Neutrophil (primary cell): ENCODE data around the gene GLRX2.

Experiments used
- H3K27ac ChIP-seq: fragments of 200-600 bp; sonication (generic); 2 replicates; pipeline ENCODE4 v1.5.1; 2016; ENCODE audit warnings: mild to moderate bottlenecking, moderate library complexity
- H3K27me3 ChIP-seq: fragments of 200-600 bp; sonication (generic); 2 replicates; pipeline ENCODE4 v1.6.0; 2016; ENCODE audit warnings: mild to moderate bottlenecking
- H3K36me3 ChIP-seq: fragments of 200-600 bp; sonication (generic); 2 replicates; pipeline ENCODE4 v1.5.1; 2017
- H3K4me1 ChIP-seq, 2 experiments: fragments of 200-600 bp in 1 of 2; sonication (generic) in 1 of 2; 1 replicate in 1 of 2; 2 replicates in 1 of 2; pipeline versions ENCODE4 v1.5.1 to v1.6.1; 2013 to 2016; ENCODE audit warnings: low read depth in 1 of 2, low read length in 1 of 2, mild to moderate bottlenecking in 1 of 2, moderate library complexity in 1 of 2; ENCODE audit not compliant: control insufficient read depth in 1 of 2, insufficient read depth in 1 of 2
- H3K4me3 ChIP-seq, 2 experiments: fragments of 200-600 bp in 1 of 2; sonication (generic) in 1 of 2; 1 replicate in 1 of 2; 2 replicates in 1 of 2; pipeline ENCODE4 v1.5.1; 2013 to 2016; ENCODE audit warnings: low read depth in 1 of 2, low read length in 1 of 2, mild to moderate bottlenecking in 1 of 2, moderate library complexity in 1 of 2
- H3K9me3 ChIP-seq: fragments of 200-600 bp; sonication (generic); 2 replicates; pipeline ENCODE4 v1.5.1; 2016
- TF ChIP-seq, protein P1 (sequence below): fragments of 200-600 bp; sonication (generic); IDR thresholded peaks from 2 replicates; pipeline ENCODE4 v1.5.1; 2016; ENCODE audit warnings: antibody characterized with exemption

Gene GLRX2, protein sequence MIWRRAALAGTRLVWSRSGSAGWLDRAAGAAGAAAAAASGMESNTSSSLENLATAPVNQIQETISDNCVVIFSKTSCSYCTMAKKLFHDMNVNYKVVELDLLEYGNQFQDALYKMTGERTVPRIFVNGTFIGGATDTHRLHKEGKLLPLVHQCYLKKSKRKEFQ

DNA sequence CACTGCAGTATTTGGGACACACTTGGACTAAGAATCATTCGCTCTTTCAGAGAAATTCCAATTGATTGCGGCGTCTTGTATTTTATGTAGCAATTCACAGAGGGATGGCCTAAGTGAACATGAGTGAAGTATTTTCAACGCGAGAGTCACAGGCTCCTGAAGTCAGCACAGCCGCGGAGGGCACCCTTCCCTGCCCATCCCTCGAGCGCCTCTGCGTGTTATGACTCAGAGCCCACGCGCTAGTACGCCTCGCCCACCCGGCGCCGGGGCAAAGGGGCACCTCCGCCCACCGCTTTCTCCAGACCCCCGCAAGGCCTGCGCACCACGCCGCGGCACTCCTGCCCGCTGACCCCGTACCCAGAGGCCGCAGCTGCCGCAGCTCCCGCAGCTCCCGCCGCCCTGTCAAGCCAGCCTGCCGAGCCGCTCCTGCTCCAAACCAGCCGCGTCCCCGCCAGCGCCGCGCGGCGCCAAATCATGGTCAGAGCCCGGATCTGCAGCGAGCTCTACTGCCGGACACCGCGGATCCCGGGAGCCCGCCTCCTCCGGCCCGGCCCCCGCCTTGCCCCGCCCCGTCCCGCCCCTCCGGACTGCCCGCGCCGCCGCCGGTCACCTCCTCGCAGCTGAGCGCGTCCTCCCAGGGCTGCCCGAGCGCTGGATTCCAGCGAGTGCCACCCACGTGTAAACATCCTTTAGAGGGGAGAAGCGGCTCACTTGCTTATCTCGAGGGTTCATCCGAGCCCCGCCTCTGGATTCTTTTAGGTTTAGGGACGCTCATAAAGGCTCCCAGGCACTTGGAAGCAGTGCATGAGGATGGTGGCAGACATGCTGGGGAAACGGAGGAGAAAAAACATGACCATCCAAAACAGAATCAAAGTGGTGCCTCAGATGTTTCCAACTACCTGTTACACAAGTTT, at the start of gene GLRX2:
GLRX2 (minus strand) TSS at position 508 of the 914 bp plus-strand sequence; CDS start at position 476, 32 bp downstream.
- peak within 1 kb of the TSS; percentile 89 for H3K27ac ChIP-seq
- H3K4me3 ChIP-seq = peak within 1 kb of the TSS; percentile 74 to 84
- no peaks in the 10 kb centered on the region for H3K9me3 ChIP-seq
- H3K36me3 ChIP-seq = peaks cover 3% of the 10 kb centered on the region
- no peaks in the 10 kb centered on the region for H3K27me3 ChIP-seq
- H3K4me1 ChIP-seq = peaks cover 30 to 31% of the 10 kb centered on the region in 2 experiments
- TF ChIP-seq, protein P1, sequence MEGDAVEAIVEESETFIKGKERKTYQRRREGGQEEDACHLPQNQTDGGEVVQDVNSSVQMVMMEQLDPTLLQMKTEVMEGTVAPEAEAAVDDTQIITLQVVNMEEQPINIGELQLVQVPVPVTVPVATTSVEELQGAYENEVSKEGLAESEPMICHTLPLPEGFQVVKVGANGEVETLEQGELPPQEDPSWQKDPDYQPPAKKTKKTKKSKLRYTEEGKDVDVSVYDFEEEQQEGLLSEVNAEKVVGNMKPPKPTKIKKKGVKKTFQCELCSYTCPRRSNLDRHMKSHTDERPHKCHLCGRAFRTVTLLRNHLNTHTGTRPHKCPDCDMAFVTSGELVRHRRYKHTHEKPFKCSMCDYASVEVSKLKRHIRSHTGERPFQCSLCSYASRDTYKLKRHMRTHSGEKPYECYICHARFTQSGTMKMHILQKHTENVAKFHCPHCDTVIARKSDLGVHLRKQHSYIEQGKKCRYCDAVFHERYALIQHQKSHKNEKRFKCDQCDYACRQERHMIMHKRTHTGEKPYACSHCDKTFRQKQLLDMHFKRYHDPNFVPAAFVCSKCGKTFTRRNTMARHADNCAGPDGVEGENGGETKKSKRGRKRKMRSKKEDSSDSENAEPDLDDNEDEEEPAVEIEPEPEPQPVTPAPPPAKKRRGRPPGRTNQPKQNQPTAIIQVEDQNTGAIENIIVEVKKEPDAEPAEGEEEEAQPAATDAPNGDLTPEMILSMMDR = peak; percentile 77

DNA sequence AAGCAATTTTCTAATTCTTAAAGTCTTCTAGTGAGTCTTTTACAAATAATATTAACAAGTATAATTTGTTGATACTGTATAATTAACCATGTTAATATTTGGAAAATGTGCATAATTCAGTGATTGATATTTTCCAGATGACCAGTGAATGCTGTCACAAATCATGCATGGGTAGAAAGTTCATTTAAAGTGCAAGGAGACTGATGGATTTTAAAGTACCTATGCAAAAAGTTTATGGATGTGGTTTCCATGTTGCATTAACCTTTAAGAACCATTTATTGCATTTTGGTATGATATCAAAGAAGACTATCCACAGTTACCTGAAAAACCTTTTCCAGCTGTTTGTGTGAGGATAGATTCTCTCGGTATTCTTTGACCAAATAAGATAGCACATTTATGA, 39.8 kb upstream of the GLRX2 start:
- H3K9me3 ChIP-seq = no peaks in the 10 kb centered on the region
- H3K27ac ChIP-seq = no peak overlapping the region
- peaks cover 76% of the 10 kb centered on the region for H3K36me3 ChIP-seq
- H3K4me3 ChIP-seq = no peak overlapping the region
- H3K27me3 ChIP-seq = no peaks in the 10 kb centered on the region
- no peaks in the 10 kb centered on the region for H3K4me1 ChIP-seq
- TF ChIP-seq, protein P1 = no peak

DNA sequence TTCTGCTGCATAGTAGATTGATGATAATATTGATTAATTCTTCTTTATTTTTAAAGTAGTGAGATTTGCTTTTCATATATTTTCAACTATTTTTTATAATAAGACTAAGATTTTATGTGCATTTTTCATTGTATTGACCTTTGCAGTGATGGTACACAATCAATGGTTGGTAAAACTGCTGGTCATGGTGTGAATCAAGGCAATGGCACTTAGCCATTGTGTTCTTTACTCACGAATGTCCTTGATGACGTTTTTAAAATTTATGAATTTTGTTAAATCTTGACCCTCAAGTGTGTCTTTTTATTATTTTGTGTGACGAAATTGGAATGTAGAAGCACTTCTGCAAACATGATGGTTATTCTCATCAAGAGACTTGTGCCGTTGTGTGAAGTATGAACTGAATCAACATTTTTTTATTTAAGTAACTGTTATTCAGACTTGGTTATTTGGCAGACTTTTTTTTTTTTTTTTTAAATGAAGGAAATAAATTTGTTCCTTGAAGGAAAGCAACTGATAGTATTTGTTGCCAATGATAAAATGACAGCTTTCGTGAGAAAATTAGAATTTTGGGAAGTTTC, 39.2 kb upstream of the GLRX2 start:
- Histone ChIP-seq H3K27me3 (no peaks in the 10 kb centered on the region), H3K36me3 (peaks cover 76% of the 10 kb centered on the region), H3K4me3 (no peak overlapping the region), H3K27ac (no peak overlapping the region), H3K4me1 (no peaks in the 10 kb centered on the region), H3K9me3 (no peaks in the 10 kb centered on the region)
- TF ChIP-seq, protein P1 = no peak

DNA sequence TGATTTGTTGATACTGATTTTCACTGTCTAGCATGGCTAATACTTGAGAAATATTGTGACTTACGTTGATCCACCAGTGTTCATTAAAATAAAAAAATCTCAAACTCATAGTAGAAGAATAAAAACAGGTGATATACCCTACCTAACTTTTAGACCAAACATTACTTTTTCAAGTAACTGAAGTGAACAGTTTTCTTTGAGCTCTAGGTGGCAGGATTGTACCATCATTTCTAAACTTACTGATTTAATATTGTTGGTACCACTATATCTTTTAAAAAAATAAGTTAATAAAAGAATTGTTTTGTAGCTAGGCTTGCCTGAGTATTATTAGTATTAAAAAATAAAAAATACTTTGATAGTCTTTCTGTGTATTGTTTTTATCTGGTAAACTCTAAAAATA, 38.1 kb upstream of the GLRX2 start:
- H3K4me3 ChIP-seq = no peak overlapping the region
- TF ChIP-seq, protein P1 = no peak
- no peak overlapping the region for H3K27ac ChIP-seq
- H3K27me3 ChIP-seq = no peaks in the 10 kb centered on the region
- H3K9me3 ChIP-seq = no peaks in the 10 kb centered on the region
- no peaks in the 10 kb centered on the region for H3K4me1 ChIP-seq
- H3K36me3 ChIP-seq = peaks cover 70% of the 10 kb centered on the region

DNA sequence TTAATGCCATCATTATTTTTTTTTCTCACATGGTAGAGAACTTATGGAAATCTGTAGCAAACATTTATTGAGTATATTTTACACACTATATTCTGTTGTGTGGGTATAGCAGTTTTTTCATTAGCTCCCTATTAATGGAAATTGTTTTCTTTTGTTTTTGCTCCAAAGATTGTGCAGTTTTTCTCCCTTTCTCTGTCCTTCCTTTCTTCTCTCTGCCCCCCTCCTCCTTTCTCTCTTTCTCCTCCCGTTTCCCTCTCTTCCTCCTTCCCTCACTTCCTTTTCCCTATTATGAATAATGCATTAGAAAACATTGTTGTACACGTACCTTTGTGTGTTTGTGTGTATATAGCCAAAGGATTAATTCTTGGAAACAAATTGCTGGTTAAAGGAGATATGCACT, 37.2 kb upstream of the GLRX2 start:
- Histone ChIP-seq H3K4me1 (no peaks in the 10 kb centered on the region), H3K27ac (no peak overlapping the region), H3K9me3 (no peaks in the 10 kb centered on the region), H3K36me3 (peaks cover 68% of the 10 kb centered on the region), H3K27me3 (no peaks in the 10 kb centered on the region), H3K4me3 (no peak overlapping the region)
- TF ChIP-seq, protein P1 = no peak
